SHP77 (cell line): ENCODE data around the gene LILRA2.
"Not testable (repeated sequence)": the region's sequence is repeated elsewhere in the genome, so short reads cannot be mapped to it uniquely, and the experiment has no call there.

Source experiments
- DNase-seq, 2 experiments: peaks; one replicate each; lab custom pipeline; 2025; lab: John Stamatoyannopoulos, UW

The LILRA2 gene

GRCh38 chr19:54609356-54609791 is 35.8 kb downstream of the LILRA2 start:
- no peak for DNase-seq

GRCh38 chr19:54612428-54612827 is 38.8 kb downstream of the LILRA2 start:
- DNase-seq: no peak

GRCh38 chr19:54614726-54615125 is 41.1 kb downstream of the LILRA2 start:
- no peak for DNase-seq

- DNase-seq: no peak
These were observed 42.5 kb downstream of the LILRA2 start for GRCh38 chr19:54616057-54616456.

GRCh38 chr19:54616821-54617560 is 43.4 kb downstream of the LILRA2 start:
- DNase-seq: no peak

- no peak for DNase-seq
These were observed 46.9 kb downstream of the LILRA2 start for GRCh38 chr19:54620464-54620863.

GRCh38 chr19:54622431-54622830 is 48.8 kb downstream of the LILRA2 start:
- no peak for DNase-seq

GRCh38 chr19:54624234-54624633 is 50.6 kb downstream of the LILRA2 start:
- DNase-seq: not testable (repeated sequence)

- not testable (repeated sequence) for DNase-seq
These were observed 51.5 kb downstream of the LILRA2 start for GRCh38 chr19:54624934-54625730.

GRCh38 chr19:54626757-54627156 is 53.2 kb downstream of the LILRA2 start:
- DNase-seq: no peak

- not testable (repeated sequence) for DNase-seq
These were observed 54.3 kb downstream of the LILRA2 start for GRCh38 chr19:54627912-54628311.

GRCh38 chr19:54630262-54630661 is 56.7 kb downstream of the LILRA2 start, which contains the start of gene LILRB1:
Gene LILRB1, plus strand, starts transcription at chr19:54630484. Its CDS starts 590 bp downstream, at chr19:54631074.
- not testable (repeated sequence) for DNase-seq

- no peak for DNase-seq
These were observed 57.2 kb downstream of the LILRA2 start for GRCh38 chr19:54630782-54631181.

- not testable (repeated sequence) for DNase-seq
These were observed 58.1 kb downstream of the LILRA2 start for GRCh38 chr19:54631489-54632337.

- not testable (repeated sequence) for DNase-seq
These were observed 58.9 kb downstream of the LILRA2 start for GRCh38 chr19:54632517-54632916.

GRCh38 chr19:54633401-54633800 is 59.8 kb downstream of the LILRA2 start:
- DNase-seq: no peak

GRCh38 chr19:54636081-54636480 is 62.5 kb downstream of the LILRA2 start:
- not testable (repeated sequence) for DNase-seq

- no peak for DNase-seq
These were observed 65.1 kb downstream of the LILRA2 start for GRCh38 chr19:54638683-54639082.
